Measurements from ENCODE around the gene TTLL11.

Gene TTLL11

DNA sequence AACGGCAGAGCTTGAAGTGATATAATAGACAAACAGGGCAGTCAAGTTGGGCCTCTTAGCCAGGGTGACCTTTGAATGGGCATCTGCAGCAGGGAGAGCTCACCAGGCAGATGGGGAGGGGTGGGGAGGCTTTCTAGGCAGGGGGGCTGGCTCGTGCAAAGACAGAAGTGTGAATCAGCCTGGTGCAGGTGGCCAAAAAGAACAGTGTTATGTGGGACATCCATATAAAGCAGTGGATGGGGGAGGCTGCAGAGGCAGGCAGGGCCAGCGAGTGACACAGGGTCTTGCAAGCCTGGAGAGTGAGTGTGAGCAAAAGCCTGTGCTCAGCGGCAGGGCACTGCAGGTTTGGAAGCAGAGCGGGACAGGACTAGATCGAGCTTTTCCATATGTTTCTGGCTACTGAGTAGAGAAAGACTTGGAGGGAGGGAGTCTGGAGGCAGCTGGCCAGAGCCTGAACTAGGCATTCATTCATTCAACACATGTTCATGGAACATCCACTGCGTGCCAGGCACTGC lies 14.2 kb upstream of the TTLL11 start:
- no peak for DNase-seq

- no peak for DNase-seq
Measured at GRCh38 chr9:122106576-122106975, 13.5 kb upstream of the TTLL11 start.

DNA sequence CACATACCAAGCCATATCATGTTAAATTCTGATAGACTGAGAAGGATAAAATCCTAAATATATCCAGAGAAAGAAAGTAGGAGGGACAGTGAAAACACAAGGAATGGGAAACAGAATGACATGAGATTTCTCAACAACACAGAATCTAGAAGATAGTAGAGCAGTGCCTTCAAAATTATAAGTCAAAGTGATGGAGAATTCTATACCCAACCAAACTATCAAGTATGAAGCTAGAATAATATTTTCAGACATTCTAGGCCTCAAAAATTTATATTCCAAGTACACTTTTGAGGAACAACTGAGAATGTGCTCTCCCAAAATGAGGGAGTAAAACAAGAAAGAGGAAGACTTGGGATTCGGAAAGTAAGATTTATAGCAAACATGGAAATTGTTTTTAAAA lies 10.9 kb upstream of the TTLL11 start:
- DNase-seq = no peak

- no peak for DNase-seq
Measured at GRCh38 chr9:122102156-122102555, 9.0 kb upstream of the TTLL11 start.

DNA sequence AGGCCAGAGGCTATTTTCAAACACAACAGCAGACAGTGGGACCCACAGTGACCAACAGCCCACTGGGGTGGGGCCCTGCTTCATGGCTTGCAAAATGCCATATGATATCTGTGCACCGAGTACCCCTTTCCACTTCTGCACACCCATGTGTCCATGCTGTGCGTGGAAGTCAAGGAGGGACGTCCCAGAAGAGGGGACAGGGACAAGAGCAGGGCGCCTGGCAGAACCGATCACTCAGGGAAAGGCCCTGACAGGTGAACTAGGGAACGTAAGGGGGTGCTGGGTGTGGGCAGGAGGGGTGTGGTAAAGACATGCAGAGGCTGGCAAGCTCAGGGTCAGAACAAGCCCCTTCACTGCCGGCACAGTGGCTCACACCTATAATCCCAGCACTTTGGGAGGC lies 7.6 kb upstream of the TTLL11 start:
- DNase-seq = no peak

DNA sequence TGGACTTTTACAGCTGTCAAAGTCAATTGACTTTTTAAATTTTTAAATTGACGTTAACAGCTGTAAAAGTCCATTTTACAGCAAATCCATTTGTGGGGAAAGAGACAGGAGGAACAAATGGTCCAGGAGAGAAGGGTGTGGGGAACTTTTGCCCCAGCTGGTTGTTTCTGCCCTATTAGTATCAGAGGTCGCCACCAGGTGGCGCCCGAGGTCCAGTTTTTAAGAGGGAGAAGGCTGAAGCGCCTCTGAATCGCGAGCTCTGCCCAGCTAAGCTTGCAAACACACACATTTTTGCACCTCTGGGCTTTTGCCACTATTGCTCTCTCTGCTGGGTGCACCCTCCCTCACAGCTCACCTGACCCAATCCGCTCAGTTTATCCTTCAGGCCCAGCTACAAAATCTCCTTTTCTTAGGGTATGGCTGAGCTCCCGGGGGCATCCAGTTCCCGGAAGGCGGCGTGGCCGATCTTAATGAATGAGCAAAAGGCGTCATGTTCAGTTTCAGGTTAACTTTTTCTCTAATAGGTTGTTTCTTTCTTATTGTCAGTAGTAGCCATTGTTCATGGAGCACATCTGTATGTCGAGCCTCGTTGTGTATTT lies 6.3 kb upstream of the TTLL11 start:
- peak; percentile 75 to 80 for DNase-seq

DNA sequence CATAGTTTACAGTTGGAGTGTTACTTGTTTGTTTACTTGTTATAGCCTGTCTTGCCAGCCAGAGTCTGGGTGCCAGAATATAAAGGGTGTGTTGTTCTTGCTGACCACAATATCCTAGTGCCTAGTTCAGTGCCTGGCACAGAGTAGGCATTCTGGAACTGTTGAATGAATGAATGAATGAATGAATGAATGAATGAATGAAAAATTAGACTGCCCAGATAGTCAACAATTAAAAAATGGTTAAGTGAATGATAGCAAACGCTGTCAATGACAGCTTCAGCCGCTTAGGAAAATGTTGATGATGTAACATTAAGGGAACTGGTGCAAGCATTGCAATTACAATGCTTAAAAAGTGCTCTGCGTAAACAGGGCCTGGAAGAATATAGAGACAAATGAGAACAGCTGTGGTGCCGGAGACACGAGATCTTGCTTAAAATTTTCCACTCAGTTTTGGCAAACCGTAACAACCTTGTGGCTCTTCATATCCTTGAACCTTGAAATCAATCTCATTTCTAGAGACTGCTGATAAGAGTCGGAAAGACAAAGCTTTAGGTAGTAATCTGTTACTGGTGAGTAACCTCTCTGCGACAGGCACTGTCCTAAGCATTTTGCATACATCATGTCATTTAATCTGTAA lies 4.7 kb upstream of the TTLL11 start:
- DNase-seq = no peak

DNA sequence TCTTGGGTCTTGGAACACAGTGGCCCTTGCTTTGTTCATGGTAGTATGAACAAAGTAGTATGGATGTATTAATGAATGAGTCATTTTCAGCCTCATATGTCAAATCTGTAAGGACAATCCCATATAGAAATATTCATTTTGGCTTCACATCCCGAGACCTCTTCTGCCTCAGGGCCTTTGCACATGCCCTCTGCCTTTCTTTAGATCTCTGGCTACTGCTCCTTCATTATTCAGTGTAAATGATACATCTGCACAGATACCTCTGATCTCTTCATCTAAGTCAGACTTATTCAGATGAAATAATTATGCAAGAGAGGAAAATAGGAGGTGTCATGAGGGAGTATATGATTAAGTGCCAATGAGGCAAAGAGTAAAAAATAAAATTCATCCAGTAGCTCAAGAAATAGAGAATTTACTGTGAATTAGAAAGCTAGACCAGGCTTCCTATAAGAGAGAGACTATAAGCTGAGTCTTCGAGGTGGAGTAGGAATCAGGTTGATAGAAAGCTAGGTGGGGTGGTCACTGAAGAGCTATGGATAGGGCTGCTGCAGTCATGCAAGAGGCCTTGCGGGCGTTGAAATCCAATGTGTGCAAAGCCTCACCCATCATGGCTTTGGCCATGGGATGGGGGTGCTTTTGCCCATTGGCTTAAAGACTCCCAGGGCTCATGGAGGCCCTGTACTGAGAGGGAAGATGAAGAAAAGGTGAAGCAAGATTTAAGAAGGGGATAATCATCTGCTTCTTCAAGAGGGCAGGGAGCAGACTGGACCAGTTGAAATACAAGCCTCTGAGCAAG lies 3.7 kb upstream of the TTLL11 start:
- DNase-seq = no peak

DNA sequence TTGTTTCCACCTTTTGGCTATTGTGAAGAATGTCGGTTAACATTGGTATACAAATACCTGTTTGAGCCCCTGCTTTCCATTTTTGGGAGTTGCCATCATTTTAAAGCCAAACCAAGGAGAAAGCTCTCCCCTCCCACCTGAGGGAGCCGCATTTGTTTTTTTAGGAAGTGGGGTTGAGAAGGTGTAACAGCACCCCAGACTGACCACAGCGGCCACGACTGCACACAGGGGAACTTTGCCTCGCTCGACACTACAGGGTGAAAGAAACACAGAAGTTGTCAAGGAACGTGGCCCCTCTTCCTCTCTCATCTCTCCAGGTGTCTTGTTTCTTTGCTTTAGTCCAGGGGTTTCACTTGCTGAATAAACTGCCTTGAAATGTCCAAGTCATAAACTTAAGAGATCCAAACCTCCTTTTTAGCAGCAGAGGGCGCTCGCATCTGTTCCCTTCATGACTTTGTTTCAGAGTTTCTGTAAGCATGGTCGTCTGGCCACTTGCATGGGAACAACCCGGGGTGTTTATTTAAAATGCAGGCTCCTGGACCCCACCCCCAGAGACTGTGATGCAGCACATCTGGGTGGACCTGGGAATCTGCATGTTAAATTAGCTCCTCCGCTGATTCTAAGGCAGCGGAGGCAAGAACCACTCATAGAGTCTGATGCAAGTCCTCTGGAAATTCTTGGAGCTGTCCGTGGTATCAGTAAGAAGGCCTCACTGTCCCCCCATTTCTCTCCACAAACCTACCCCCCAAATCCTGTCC lies 2.1 kb upstream of the TTLL11 start:
- DNase-seq = peak; percentile 45 to 65

- no peak for DNase-seq
Measured at GRCh38 chr9:122091682-122092592, 1.2 kb downstream of the TTLL11 start.

GRCh38 chr9:122090981-122091380 lies 2.1 kb downstream of the TTLL11 start:
- no peak for DNase-seq

DNA sequence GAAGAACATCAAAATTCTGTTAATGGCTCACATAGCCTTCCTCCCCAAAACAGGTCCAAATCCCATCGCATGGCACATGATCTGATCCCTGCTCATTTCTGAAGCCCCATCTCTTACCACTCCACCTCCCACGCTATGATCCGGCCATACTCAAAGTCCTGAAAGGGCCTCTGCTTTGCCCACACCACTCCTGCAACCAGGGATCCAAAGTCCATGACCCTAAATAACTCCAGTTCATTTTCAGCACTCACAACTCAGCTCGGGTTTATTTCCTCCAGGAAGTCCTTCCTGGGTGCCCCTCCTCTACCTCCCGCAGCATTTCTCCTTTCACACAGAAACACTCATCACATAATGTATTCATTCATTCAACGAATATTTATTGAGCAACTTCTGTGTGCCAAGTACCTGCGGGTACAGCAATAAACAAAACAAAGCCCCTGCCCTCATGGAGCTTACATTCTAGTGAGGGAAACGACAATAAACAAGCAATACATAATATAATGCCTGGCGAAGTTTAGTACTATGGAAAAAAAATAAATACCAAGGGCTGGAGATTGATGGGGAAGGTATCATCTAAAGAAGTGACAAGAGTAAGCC lies 2.7 kb downstream of the TTLL11 start:
- no peak for DNase-seq

DNA sequence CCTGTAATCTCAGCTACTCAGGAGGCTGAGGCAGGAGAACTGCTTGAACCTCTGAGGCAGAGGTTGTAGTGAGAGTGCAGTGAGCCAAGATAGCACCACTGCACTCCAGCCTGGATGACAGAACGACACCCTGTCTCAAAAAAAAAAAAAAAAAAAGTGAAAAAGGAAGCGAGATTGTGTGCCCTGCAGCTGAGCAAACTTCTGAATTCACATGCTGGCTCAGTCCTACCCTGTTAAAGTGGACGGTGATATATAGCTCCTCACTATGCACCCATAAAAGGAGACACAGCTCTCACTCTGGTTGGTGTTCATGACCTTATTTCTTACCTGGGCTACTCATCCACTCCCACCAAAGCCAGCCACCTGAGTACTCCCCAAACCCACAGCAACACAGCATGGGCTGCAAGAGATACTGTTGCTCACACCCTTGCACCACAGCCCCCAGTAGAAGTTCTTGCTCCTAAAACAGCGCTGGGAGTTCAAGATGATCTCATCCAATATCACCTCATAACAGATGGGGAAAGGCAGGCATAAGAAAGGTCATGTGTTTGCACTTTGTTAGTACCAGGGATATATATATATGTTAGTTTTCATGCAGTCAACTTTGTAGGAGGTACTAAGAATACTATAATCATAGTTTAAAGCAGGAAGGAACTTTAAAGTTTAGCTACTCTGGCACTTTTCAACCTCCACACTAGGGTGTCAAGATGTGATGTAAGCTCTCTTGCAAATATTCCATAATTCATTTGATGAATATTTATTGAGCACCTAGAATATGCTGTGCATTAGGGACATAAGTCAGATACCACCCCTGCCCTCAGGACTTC lies 4.0 kb downstream of the TTLL11 start:
- no peak for DNase-seq

DNA sequence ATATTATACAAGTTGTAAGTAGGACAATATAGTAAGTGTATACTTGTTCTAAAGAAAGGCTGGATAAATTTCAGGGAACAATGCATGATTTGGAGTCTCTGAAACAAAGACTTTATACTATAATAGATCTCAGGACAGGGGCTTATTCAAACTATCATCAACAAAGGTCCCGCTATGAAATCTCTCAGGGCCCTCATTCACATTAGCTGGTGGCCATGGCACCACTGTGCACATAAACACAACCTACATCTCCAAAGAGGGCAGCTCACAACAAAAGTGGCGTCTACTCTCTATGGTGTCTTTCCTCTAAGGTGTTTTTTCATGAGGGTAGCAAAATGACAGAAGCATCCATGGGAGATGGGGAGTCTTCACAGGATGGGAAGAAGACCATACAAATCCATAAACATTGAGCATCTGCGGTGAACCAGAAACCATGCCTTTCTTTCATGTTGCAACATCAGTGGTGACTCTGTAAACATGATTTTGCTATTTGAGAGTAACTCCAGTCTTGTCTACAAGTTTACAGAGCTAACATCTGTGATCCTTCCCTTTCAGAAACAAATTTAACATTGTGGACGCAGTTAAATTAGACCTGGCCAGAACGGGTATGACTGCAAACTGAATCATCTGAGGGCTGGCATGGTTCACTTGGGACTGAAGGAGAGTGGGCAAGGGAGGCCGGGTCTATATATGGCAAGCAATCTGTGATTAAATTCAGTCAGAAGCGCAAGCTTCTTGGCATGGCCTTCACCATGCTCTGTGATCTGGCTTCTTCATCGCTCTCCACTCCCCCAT lies 5.5 kb downstream of the TTLL11 start:
- DNase-seq = no peak

- DNase-seq = no peak
Measured at GRCh38 chr9:122086873-122087272, 6.2 kb downstream of the TTLL11 start.

GRCh38 chr9:122085260-122085659 lies 7.8 kb downstream of the TTLL11 start:
- no peak for DNase-seq

DNA sequence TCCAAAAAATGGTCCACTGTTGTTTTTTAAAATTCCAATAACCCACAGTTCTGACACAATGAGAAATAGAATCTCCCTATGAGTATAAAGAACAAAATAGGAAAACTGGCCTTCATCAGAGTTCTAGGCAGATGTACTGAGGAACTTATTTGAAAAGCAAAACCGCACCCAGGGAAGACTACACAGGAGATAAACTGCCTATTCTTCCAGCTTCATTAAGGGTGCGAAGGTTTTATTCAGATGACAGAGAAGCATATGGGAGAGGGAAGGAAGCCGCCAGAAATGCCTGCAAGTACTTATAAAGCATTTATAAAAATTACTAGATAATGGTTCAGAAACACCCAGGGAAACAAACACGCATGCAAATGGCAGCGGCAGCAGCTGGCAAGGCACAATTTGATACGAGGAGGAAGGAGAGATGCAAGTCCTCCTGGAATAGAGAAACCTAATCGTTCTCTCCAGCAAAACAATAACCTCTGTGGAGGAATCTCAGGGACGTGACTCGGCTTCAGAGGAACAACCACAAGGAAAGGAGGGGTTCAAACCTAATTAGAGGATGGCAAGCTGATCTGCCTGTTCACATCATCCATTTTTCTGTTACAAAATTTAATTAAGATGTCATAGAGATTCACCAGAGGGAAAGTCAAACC lies 9.0 kb downstream of the TTLL11 start:
- DNase-seq = no peak

DNA sequence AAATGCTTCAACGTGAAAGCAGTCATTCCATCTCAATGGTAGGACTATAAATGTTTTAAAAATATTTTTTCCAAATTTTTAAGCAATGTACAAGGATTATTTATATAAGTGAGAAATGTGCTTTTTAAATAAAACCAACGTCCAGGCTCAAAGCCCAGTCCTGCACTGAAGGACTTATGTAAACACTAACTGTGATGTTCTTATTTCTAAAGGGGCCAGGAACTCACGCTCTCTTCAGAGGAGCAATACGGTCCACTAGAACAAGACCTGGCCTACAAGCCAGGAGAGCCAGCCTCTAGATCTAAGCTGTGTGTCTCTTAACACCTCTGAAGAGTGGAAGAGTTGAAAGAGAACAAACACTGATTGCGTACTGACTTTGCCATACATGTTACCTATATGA lies 12.1 kb downstream of the TTLL11 start:
- DNase-seq = no peak

DNA sequence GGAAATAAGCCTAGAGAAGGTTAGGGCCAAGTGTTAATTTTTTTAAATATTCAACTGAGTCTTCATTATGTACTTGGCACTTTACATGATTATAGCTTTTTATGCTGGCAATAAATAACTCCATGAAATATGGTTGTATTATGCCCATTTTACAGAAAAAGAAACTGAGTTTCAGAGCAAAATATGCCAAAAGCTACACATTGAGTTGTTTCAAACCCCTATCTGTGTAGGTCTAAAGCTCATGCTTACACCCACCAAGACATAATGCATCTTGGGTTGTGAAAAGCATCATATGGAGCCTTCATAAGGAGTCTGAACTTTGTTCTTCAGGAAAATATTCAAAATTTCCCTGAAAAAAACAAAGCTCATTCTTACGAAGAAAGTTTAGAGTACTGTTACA lies 14.6 kb downstream of the TTLL11 start:
- no peak for DNase-seq

Data from CD4-positive, alpha-beta T cell treated with Interferon alpha-2 for 1 hour (primary cell).